ENCODE measurements around the gene EEIG1.

EEIG1 gene

GRCh38 chr9:127937388-127938297 lies 43.1 kb downstream of the EEIG1 start, which contains the start of gene DPM2:
Gene DPM2 (minus strand): TSS chr9:127937854. CDS start chr9:127937820, 34 bp downstream.
- DNase-seq: peak; percentile 93

GRCh38 chr9:127937056-127937387 lies 43.8 kb downstream of the EEIG1 start:
- DNase-seq: no peak

GRCh38 chr9:127936347-127936852 lies 44.4 kb downstream of the EEIG1 start:
- no peak for DNase-seq

- DNase-seq: peak; percentile 87
Observed at GRCh38 chr9:127935765-127936221, 45.0 kb downstream of the EEIG1 start.

- no peak for DNase-seq
Observed at GRCh38 chr9:127934986-127935385, 45.8 kb downstream of the EEIG1 start.

- no peak for DNase-seq
Observed at GRCh38 chr9:127934248-127934647, 46.5 kb downstream of the EEIG1 start.

GRCh38 chr9:127931092-127931881 lies 49.5 kb downstream of the EEIG1 start:
- no peak for DNase-seq

Measured in hematopoietic multipotent progenitor cell treated with erythropoietin and hydrocortisone succinate and interleukin-3 and kit ligand, for 8 days (in vitro differentiated cells).